HuH-7.5 (cell line): ENCODE results near the gene KREMEN1.
"Not testable (repeated sequence)": the region's sequence is repeated elsewhere in the genome, so short reads cannot be mapped to it uniquely, and the experiment has no call there.

Source experiments
- DNase-seq: peaks from one replicate; pipeline ENCODE4 v3.0.0; 2011; ENCODE audit warnings: low spot score

The KREMEN1 gene

DNA sequence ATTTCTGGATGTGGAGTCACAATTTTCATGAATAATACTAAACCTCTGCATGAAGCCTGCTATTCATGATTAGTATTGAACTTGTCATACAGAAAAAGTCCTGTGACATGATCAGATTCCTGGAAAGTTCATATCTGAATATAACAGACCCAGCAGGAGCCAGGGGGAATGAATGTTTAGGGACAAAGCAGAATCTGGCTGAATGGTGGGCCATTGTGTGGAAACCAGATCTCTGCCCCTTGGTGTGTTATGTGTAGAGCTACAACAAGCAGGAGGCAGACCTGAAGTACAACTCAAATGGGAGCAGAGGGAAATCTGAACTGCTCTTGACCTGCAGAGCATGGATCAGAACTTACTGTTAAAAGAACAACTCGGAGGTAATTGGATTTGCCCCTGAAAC lies 30.3 kb downstream of the KREMEN1 start:
- no peak for DNase-seq

DNA sequence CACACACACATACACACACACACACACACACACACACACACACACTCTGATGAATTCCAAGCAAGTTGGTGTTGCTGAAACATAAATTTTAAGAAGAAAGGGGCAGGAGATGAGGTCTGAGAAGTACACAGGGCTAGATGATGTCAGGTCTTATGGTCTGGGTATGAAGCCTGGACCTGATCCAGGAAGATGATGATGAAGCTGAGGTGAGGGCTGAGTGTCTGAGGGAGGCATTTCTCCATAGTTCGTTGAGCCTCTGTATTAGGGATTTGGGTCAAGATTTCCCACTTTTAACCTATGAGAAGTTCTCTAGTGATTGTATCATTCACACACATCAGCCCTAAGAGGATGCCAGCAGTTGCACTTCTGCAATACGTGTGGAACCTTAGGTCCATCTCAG lies 32.6 kb downstream of the KREMEN1 start:
- DNase-seq, result no peak

DNA sequence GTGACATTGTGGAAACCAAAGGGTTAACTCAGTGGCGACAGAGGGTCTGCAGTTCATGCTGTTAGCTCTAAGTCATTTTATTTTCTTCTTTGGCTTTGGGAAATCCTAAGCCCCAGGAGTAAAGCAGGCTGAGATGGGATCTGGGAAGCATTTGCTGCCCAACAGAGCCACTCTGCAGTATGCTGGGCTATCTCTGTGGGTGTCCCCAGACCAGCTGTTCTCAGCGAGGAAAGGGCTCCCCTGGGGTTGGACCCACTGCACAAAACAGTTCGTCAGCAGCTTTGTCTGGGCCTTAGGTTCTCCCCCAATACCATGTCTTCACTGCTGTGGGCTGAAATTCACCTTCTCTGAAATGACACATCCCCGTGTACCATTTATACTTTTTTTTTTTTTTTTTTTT lies 34.0 kb downstream of the KREMEN1 start:
- no peak for DNase-seq

DNA sequence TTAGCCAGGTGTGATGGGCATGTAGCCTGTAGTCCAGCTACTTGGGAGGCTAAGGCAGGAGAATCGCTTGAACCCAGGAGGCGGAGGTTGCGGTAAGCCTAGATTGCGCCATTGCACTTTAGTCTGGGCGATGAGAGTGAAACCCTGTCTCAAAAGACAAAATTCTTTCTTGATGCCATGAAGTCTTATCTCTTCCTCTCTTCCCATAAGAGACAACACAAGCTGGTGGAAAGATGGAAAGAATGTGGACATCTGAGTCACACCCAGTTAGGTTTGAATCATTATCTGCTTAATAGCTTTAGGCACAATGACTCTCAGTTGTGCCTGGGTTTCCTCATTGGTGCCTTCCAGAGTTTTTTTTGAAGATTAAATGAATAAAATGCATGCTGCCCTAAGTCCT lies 35.3 kb downstream of the KREMEN1 start:
- DNase-seq, result no peak

DNA sequence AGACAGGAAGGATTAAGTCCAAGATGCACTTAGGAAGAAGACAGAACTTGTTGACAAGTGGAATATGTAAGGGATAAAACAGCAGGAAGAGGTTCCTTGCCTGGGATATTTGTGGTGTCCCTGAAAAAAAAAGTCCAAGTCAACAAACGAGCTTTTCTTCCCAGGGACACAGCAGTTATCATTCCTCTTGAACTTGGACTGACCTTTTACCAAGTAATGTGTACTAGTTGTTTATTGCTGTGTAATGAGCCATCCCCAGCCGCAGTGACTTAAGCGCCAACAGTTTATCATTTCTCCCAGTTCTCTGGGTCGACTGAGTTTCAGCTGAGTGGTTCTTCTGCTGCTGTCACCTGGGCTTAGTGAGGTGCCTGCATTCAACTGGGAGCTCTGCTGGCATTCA lies 37.0 kb downstream of the KREMEN1 start:
- DNase-seq, result no peak

DNA sequence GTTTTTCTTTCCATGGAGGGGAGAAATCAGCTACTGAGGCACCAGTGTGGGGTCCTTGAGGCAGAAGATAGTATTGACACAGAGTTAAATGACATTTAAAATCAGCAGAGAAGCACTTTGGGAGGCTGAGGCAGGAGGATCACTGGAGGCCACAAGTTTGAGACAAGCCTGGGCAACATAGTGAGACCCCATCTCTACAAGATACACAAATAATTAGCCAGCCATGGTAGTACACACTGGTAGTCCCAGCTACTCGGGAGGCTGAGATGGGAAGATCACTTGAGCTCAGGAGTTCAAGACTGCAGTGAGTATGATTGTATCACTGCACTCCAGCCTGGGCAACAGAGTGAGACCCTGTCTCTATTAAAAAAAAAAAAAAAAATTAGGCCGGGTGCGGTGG lies 38.1 kb downstream of the KREMEN1 start:
- DNase-seq, result no peak

DNA sequence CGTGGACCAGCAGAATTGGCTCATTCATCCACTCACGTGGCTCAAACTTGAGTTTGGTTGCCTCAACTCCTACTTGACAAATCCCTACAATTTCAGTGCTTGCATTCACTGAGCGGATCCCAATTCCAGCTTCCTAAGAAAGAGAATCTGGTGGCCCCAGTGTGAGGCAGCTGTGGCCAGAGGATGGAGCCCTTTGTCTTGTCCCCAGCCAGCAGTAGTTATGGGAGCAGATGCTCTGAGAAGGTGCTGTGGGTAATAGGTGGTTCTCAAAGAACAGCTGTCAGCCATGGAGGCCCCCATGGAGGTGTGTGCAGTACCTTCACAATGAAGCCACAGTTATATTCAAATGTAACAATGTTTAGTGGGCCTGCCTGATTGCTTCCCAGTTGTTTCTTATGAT lies 39.3 kb downstream of the KREMEN1 start:
- DNase-seq, result no peak

DNA sequence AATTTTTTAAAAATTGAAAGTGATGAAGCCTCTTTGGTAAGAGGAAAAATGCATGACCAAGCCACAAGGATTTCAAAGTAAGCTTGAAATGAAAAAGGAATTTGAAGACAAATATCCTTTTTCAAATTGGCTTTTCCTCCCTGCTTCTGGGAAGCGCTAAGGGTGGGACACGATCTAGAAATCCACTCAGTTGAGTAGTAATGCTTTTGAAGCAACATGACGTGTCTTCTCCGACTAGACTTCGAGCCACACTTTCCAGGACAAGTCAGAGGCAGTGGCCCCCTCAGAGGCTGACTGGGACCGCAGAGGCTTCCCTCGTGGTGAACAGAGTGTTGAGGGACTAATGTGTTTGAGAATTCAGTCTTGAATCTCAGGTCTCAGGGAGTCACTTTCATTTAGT lies 39.8 kb downstream of the KREMEN1 start:
- DNase-seq, result no peak

DNA sequence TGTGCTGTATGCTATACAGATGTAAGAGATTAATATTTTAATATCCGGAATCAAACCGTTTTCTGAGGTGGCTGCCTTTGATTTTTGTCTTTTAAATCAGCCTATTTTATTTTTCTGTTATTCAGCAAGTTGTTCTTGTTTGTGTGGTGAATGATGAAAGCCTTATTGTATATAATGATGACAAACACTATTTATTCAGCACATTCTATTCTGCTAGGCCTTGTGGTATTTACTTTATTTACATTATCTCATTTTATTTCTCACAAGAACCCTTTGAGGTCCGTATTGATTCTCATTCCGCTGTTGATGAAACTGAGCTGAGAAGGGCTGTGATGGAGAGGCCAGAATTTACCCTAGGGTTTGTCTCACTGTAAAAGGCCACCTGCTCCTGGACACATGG lies 40.5 kb downstream of the KREMEN1 start:
- DNase-seq, result no peak

DNA sequence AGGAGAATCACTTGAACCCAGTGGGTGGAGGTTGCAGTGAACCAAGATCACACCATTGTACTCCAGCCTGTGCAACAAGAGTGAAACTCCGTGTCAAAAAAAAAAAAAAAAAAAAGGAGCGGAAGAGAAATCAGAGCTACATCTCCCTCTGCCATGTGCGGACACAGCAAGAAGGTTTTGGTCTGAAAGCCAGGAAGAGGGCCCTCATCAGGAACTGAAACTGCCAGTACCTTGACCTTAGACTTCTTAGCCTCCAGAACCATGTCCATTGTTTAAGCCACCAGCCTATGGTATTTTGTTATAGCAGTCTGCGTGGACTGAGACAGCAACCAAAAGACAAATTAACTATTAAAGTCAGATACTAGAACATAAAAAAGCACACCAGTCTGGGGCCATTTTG lies 41.6 kb downstream of the KREMEN1 start:
- DNase-seq, result no peak

DNA sequence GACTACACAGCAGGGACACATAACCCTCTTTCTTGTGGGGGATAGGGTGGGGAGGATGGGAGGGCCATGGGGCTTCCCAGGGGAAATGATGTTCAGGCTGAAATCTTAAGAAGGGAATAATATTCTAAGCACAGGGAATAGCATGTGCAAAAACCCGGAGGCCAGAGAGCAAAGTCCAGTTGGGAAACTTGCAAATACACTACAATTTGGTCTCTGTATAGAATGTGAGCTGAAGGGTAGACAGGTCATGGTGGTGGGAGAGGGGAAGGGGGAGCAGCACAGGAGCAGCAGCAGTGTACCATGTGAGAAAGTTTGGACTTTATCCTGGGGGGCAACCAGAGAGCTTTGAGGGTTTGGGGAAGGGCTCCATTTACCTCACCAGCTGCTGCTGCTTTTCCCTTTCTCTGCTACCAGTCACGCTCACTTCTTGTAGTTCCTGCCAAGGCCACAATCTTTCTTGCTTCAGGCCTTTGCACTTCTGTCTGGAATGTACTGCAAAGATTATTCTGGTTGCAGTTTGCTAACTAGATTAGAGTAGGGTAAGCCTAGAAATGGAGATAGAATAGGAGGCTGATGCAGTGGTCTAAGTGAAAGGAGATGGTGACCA lies 43.0 kb downstream of the KREMEN1 start:
- DNase-seq, result no peak

DNA sequence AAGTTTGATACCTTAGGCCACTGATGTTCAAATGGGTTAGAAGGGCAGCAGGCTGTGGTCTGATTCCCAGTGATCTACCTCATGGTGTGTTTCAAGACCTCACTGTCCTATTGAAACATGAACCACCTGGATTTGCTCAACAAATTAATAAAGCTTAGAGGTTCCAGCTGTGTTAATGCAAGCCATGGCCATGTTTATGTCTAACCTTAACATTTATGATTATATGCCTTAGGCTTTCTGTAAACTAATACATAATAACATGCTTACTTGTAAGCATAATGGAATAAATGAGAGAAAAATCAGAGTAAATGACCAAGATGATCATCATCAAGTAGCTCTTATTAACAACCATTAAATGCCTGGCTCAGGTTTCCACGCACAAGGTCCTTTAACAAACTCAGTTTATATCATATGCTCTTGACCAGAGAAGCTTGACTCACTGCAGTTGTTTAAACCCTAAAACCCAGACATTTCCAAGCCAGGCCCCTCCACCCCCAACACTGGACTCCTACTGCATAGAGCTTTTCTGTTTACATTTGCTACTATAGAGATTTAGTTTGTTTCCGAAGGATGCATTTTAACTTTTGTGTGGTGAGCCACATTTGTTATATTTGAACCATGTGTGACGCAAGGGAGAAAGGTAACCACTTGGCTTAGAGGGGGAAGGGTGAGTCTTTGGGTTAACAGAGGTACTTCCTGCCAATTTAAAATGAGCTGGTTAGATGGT lies 43.7 kb downstream of the KREMEN1 start:
- no peak for DNase-seq

DNA sequence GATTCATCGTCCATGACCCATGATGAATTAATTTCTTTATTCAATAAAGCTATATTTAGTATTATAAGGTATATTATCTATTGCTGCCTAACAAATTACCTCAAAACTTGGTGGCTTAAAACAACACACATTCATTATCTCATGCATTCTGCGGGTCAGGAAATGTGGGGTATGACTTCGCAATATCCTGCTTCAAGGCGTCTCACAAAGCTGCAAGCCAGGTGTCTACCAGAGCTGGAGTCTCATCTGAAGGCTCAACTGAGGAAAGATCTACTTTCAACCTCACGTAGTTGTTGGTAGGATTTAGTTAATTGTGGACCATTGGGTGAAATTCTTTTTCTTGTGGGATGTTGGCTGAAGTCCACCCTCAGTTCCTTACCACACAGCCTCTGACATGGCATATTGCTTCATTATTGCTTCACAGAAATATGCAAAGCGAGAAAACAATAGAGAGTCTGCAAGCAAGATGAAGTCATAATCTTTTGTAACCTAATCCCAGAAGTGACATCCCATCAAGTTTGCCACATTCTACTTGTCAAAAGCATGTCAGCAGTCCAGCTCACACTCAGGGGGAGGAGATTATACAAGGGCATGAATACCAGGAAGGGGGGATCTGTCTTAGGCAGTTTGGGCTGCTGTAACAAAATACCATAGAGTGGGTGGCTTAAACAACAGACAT lies 45.1 kb downstream of the KREMEN1 start:
- DNase-seq, result no peak

DNA sequence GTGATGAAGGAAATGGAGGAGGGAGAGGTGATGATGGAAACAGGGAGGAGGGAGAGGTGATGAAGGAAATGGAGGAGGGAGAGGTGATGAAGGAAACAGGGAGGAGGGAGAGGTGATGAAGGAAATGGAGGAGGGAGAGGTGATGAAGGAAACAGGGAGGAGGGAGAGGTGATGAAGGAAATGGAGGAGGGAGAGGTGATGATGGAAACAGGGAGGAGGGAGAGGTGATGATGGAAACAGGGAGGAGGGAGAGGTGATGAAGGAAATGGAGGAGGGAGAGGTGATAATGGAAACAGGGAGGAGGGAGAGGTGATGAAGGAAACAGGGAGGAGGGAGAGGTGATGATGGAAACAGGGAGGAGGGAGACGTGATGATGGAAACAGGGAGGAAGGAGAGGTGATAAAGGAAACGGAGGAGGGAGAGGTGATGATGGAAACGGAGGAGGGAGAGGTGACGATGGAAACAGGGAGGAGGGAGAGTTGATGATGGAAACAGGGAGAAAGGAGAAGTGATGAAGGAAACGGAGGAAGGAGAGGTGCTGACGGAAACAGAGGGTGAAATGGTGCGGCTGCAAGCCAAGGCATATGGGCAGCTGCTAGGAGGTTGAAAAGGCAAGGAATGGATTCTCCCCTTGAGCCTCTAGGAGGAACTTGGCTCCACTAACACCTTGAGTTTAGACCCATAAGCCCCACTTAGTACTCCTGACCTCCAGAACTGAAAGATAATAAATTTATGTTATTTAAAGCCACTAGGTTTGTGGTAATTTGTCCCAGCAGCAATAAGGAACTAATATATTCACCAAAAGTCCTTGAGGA lies 47.5 kb downstream of the KREMEN1 start:
- not testable (repeated sequence) for DNase-seq

DNA sequence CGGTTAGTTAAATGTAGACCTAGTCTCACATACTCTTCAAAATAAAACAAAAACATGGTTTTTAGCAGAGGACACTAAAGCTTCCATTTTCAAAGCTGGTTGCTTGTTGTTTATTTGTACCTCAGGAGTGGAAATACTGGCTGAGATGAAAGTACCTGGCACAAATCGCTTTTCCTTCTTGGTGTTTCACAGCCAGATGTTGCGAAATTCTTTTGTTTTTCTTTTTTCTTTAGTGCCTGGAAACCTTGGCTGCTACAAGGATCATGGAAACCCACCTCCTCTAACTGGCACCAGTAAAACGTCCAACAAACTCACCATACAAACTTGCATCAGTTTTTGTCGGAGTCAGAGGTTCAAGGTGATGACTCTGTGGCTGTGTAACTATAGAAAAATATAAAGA lies 48.3 kb downstream of the KREMEN1 start:
- DNase-seq, result no peak

DNA sequence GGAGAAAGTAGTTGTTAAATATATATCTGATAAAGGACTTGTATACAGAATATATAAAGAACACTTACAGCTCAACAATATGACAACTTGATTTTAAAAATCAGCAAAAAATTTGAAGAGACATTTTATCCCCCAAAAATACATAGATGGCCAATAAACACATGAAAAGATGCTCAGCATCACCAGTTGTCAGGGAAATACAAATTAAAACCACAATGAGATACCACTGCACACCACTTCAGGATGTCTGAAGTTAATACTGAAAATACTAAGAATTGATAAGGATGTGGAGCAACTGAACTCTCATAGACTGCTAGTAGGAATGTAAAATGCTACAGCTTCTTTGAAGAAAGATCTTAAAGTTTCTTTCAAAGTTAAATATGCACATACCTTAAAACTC lies 49.2 kb downstream of the KREMEN1 start:
- DNase-seq, result no peak

DNA sequence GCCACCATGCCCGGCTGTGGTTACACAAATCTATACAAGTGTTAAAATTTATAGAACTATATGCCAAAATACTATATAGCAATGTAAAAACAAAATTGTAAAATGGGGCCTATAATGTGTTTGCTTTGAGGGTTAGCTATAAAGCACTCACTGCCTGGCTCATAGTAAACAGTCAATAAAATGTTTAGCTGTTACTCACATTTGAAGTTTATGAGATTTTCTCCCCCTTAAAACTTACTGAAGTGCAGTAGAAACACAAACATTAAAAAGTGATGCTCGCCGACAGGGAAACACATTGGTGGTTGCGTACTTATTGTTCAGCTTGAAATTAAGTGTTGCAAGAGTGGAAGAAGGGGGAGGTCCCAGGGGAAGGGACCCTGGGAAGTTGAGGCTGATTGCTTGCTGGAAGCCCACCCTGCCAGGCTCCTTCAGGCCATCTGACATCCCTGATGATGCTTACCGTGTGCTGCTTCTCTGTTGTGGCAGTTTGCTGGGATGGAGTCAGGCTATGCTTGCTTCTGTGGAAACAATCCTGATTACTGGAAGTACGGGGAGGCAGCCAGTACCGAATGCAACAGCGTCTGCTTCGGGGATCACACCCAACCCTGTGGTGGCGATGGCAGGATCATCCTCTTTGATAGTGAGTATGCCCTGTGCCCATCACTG lies 52.1 kb downstream of the KREMEN1 start:
- no peak for DNase-seq

DNA sequence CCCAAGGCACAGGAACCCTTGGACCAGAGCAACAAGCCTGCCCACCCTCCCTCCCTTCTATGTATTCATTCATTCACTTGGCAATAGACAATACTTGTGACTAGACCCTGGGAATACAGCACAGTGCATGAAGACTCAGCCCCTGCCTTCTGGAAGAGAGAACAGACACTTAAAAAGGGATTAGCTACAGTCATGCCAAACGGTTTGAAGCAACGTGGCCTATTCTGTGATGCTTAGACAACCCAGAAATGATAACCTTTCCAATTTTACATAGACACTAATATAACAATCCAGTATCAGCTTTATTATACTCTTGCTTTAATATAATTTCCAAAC lies 52.6 kb downstream of the KREMEN1 start:
- DNase-seq, result no peak

DNA sequence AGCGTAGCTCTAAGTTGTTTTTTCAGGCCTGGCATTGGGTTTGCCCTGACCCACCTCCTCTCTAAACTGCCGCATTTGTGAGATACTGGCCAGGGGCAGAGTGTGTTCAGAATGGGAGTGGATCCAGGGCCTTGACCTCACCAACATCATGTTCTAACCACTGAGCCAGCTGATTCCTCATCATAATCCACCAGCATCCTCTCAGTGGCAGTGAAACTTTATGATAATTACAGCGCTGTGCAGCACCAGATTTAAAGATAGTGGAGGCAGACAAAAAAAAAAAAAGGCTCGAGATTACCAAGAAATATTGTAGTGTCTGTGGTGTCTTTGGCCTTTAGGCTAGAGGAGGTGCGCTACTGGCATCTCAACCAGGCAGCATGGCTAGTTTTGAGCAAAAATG lies 53.0 kb downstream of the KREMEN1 start:
- DNase-seq, result no peak

DNA sequence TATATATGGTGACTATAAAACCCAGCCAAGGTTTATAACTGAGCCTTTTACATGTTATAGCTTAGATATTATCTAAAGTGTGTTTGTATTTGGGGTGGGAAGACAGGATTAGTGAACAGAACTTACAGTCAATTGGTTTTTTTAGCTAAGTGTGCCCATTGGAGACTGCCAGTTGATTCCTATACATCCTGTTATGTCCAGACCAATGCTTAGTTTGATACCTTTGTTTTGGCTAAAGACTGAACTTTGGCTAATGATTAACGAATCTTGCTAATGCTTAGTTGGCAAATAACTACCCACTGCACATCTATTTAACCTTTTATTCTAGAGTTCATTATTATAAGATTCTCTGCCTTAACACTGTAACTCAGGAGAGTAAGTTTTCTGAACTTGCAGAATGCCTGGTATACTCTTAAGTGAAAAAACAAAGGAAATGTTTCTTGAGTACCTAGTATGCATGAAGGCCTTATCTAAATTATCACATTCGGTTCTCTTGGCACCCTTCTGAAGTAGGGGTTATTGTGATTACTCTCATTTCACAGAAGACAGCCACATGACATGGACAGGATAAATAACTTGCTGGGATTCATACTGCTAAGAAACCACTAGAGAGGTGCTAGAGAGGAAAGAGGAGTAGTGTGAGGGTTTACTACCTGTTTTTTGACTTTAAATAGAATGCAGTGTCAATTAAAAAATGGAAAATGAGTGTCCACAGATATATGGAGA lies 54.0 kb downstream of the KREMEN1 start:
- no peak for DNase-seq
